ENCODE measurements around the gene GIPR.
A peak's percentile ranks its signal among the peaks of the same experiment; 100 is the strongest.
"Not testable (repeated sequence)": the region's sequence is repeated elsewhere in the genome, so short reads cannot be mapped to it uniquely, and the experiment has no call there.

Gene GIPR

DNA sequence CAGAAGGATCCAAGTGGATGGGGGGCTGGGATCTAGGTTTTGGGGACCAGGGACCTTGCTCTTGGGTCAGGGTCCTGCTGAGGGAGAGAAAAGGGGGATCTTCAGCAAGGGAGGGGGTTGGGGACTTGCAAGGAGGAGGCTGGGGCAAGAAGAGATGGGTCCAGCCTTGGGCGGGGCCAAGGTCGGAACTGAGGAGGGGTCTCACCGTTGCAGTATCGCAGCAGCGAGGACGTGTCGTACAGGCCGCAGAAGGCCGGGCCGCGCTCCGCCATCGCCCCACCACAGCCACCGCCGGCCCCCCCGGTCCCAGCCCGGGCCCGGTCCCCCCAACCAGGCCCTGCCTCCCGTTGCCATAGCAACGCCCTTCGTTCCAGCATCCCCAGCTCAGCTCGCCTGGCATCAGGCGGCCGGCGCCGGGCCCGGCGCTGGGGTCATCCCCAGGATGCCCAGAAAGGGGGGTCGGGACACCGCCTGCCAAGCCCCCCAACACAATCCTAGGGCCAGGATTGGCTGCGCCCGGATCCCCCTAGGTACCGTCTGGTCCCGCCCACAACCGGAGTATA lies 22.9 kb upstream of the GIPR start:
- DNase-seq (ENCODE audit: insufficient read length, low spot score) (no peak), FAIRE-seq (no peak)

DNA sequence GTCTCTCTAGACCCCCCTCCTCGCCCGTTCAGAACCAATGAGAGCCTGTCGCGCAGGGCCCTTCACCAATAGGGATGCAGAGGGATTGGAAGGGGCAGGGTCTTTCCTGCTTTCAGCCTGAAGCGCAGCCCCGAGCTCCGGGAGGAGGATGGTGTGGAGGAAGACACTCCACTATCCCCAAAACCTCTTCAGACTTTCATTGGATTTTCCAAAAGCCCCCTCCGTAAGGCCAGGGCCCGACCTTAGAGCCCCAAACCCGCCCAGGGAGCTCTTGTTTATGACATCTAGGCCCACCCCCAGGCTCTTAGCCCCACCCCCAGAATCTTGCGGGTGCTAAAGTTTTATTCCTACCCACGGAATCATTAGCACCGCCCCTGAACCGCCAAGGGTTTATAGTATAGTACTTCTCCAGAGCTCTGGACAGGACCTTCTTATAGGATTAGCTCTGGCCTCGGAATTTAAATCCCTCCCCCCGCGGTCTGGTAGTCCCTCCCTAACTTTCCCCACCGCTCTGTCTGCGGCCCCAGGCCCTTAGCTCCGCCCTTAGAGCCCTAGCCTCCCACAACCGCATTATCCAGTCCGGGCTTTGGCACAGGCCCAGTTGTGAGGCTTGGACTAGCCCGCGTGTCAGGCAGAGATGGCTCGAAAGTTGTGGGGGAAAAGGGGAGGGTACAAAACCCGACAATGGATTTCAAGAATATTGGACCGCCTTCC lies 22.2 kb upstream of the GIPR start:
- DNase-seq (ENCODE audit: insufficient read length, low spot score), result no peak
- FAIRE-seq, result no peak

DNA sequence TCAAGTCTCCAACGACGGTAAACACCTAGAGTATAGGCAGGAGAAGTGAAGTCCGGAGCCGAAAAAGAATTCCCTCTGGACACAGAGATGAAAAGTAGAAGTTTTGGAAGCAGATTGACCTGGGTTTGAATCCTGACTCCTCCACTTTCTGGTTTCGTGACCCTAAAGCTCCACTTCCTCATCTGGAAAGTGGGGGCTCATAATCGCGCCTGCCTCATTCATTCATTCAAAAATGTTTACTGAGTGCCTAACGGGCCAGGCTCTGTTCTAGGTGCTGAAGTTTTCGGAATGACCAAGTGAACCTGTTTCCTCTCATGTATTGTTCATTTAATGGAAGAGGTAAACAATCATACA lies 21.7 kb upstream of the GIPR start:
- FAIRE-seq, result no peak
- DNase-seq (ENCODE audit: insufficient read length, low spot score), result no peak

DNA sequence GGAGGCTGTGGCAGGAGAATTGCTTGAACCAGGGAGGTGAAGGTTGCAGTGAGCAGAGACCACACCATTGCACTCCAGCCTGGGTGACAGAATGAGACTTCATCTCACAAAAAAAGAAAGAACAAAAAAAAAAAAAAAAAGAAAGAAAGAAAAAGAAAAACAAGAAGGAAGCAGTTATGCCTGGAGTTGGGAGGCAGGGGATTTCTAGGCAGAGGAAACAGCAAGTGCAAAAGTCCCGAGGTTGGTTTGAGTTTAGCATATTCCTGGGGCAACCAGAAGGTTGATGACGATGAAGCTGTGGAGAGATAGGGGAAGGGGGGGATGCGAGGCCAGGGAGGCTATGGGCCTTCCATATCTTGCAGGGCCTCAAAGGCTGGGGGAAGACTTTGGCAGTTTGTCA lies 17.3 kb upstream of the GIPR start:
- FAIRE-seq (no peak), DNase-seq (ENCODE audit: insufficient read length, low spot score) (no peak)

DNA sequence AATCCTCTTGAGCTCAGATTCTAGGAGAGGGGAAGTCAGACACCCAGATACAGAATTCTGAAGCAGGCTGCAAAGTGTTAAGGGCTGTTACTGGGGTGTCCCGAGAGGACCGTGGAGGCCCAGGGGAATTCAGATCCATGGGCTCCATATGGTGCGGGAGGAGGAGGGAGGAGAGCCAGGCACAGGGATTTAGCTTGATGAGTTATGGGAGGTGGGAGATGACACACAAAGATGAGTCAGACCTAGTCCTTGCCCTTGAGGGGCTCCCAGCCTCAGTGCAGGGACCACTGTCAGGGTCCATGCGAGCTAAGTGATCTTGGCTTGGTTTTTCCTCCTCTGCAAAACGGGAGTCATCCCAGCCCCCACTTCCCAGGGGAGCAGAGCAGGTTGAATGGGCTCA lies 14.4 kb upstream of the GIPR start:
- no peak for DNase-seq (ENCODE audit: insufficient read length, low spot score)
- FAIRE-seq, result no peak

DNA sequence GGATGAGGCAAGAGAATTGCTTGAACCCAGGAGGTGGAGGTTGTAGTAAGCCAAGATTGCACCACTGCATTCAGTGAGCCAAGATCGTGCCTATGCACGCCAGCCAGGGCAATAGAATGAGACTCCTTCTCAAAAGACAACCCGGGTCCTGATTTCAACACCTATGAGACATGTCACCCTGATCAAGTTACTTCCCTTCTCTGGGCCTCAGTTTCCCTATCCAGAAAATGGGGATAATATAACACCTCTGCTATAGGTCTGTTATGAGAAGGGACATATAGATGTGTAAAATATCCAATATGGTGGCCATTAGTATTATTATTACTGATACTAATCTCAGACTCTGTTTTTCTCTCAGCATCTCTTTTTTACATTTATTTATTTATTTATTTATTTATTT lies 12.9 kb upstream of the GIPR start:
- FAIRE-seq, result no peak
- DNase-seq (ENCODE audit: insufficient read length, low spot score), result no peak

DNA sequence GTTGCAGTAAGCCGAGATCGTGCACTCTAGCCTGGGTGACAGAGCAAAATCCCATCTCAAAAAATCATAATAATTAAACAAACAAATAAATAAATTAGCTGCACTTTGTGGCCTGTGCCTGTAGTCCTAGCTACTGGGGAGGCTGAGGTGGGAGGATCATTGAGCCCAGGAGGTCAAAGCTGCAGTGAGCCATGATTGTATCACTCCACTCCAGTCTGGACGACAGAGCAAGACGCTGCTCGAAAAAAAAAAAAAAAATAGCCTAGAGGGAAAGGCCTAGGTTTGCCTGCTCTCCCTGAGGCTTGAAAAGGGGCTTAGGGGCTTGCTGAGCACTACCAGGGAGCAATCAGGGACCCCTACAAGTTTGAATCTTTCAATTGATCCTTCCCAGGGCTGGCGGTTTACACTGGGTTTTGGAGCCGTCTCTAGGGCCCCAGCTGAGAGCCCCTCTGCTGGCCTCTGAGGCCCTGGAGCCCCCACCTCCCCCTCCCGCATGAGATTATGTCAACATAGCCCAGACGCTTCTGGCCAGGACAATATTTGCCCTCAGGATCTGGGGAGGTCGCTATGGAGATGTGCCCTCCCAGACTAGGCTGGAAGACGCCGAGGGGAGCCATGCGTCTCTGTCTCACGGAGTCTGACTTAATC lies 10.4 kb upstream of the GIPR start:
- DNase-seq (ENCODE audit: insufficient read length, low spot score), result no peak
- no peak for FAIRE-seq

DNA sequence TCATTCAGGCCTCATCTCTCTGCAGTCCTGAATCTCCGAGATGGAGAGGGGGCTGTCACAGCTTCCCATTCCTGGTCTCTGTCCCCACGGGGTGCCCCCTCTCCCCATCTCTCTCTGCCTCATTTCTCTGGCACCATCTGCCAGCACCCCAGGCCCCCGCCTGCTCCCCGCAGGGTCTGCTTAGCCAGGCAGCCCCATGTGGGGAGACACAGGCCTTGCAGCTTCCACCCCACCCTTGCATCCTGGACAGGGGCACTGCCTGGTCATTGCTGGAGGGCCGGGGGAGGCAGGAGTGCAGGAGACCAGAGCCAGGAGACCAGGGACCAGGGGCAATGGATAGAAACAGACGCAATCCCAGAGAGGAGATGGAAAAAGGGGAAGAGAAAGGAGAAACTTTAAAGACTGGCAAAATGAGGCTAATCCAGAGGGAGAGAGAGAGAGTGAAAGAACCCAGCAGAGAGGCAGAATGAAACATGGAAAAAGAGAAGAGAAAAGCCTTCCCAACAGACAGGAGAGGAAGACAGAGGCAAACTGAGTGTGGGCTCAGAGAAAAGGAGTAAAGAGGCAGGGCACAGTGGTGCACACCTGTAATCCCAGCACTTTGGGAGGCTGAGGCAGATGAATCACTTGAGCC lies 8.8 kb upstream of the GIPR start:
- no peak for DNase-seq (ENCODE audit: insufficient read length, low spot score)
- no peak for FAIRE-seq

DNA sequence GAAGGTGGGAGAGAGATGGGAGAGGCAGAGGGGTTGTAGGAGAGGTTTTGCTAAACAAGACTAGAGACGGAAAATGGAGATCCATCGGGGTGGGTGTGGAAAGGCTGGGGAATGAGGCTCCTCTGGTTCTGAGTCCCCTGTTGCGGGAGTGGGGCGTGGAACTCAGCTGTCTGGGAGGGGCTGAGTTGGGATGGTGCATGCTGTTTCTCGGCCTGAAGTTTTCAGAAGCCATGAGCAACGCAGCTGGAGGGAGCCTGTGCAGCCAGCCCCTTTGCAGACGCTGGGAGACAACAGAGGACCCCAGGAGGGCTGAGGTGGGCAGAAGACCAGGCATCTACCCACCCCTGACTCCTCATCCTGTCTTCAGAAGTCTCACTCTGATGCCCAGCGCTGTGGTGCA lies 7.4 kb upstream of the GIPR start:
- no peak for FAIRE-seq
- DNase-seq (ENCODE audit: insufficient read length, low spot score), result no peak

DNA sequence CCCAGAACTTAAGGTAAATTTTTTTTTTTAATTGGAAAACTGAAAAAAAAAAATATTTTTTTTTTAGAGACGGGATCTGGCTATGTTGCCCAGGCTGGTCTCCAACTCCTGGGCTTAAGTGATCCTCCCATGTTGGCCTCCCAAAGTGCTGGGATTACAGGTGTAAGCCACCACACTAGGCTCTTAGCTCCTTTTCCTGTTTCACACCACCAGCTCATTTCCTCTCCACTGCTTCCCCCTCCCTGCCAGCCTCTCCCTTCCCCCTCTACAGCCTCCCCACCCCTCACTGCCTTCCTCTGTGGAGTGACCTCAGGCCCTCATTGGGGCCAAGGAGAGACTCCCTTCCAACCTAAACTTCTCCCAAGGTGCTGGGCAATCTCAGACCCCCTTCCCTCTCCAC lies 4.2 kb upstream of the GIPR start:
- DNase-seq (ENCODE audit: insufficient read length, low spot score) (no peak), FAIRE-seq (no peak)

DNA sequence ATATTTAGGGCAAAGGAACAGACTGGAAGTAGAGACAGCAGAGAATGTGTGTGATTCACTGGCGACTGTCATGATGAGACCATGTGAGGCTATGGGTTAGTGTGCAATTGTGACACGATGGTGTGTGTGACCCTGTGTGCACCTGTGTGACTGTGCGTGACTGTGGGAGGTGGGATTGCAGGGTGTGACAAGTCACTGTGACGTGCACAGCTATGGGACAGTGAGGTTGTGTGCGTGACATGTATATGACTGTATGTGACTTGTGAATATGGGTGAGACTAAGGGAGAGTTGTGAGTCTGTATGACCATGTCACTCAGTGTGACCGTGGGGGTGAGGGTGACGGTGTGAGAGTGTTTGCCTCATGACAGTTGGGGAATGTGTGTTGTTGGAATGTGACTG lies 3.4 kb upstream of the GIPR start:
- DNase-seq (ENCODE audit: insufficient read length, low spot score), result no peak
- peak; percentile 65 for FAIRE-seq

DNA sequence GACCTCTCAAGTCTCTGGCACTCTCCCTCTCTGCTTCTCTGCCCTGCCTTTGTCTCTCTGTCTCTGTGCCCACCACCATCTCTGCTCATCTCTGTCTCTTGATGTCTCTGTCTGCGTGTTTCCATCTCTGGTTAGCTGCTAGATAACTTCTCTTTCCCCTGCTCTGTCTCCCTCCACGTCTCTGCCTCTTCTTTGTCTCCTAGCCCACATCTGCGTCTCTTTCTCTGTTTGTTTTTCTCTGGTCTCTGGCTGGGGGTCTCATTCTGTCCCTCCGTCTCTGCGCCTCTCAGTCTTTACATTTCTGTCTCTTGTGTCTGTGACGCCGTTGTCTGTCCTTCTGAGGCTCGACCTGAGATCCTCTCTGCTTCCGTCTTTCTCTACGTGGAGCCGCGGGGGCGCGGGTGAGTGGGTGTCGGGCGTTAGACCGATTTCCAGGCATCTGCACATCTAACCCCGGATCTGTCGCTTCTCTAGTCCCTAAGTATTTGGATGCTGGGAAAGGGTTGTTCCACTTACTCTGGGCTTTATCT lies 386 bp downstream of the GIPR start:
- no peak for FAIRE-seq
- no peak for DNase-seq (ENCODE audit: insufficient read length, low spot score)

DNA sequence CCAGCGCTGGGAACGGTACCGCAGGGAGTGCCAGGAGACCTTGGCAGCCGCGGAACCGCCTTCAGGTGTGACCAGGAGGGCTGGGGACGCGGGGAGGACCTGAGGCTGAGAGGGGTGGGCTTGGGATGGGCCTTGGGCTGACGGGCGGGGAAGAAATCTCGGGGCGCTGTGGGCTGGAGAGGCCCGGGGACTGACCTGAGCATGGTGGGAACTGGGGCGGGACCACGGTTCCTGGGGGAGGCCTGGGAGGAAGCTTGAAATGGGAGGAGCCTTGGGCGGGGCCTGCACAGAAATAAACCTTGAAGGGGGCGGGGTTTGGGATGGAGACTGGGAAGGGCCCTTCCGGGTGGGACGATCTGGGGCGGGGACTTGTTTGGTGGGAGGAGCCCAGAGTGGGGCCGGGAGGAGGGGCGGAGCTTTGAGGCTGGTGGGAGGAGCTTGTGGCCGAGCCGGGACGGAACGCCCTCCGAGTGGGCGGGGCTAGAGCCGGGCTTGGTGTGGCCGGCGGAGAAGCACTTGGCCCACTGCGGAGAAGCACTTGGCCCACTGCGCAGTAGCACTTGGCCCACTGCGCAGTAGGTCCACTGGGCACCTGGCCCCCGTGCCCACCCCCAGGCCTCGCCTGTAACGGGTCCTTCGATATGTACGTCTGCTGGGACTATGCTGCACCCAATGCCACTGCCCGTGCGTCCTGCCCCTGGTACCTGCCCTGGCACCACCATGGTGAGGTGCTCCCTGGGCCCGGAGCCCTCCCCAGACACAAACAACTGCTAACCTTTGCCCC lies 2.8 kb downstream of the GIPR start:
- DNase-seq (ENCODE audit: insufficient read length, low spot score) (no peak), FAIRE-seq (no peak)

DNA sequence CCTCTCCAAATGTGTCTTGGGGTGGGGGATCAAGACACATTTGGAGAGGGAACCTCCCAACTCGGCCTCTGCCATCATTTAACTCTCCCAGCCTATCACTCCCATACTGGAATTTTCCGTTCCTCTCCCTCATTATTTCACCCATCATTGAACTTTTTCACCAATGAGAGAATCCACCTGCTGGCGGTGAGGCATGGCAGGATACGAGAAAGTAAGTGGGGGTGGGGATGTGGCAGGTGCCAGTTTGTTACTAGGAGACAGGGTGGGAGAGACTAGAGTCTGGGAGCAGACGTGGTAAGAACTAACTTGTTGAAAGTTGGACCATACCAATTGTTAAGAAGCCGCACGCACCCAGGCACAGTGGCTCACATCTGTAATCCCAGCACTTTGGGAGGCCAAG lies 6.9 kb downstream of the GIPR start:
- FAIRE-seq (no peak), DNase-seq (ENCODE audit: insufficient read length, low spot score) (no peak)

DNA sequence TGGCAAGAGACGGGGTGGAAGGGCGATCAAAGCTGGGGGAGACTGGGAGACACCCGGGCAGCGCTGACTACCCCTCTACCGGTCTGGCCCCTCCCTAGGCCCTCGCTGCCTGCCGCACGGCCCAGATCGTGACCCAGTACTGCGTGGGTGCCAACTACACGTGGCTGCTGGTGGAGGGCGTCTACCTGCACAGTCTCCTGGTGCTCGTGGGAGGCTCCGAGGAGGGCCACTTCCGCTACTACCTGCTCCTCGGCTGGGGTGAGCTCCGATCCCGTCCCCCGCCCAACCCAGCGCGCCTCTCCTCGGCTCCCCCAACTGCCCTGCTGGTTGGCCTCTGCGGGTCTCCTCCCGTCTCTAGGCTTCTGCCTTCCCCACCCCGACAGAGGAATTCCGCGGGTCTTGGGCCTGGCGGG lies 8.8 kb downstream of the GIPR start:
- no peak for DNase-seq (ENCODE audit: insufficient read length, low spot score)
- no peak for FAIRE-seq

DNA sequence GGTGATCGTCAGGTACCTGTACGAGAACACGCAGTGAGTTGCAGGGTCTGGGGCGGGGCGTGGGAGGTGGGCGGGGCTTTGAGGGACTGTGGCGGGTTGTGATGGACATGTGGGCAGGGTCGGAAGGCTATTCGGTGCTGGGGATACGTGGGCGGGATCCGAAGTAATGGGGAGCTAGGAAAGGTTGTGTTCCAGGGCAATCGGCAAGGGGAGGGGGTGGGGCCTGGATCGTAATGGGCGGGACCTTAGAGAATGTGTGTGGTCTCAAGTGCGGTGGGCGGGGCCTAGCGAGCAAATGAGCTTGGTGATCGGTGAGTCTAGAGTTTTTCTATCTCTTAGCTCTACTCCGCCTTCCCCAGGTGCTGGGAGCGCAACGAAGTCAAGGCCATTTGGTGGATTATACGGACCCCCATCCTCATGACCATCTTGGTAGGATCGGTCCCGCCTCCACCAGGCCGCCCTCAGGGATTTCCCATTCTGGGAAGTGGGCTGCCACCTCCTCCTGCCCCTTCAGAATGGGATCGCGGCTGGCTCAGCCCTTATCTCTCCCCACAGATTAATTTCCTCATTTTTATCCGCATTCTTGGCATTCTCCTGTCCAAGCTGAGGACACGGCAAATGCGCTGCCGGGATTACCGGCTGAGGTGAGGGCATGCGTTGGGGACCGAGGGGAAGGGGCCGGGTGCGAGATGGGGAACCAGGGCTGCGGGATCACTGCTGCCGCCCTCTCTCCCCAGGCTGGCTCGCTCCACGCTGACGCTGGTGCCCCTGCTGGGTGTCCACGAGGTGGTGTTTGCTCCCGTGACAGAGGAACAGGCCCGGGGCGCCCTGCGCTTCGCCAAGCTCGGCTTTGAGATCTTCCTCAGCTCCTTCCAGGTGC lies 9.6 kb downstream of the GIPR start:
- FAIRE-seq (peak; percentile 57), DNase-seq (ENCODE audit: insufficient read length, low spot score) (no peak)

DNA sequence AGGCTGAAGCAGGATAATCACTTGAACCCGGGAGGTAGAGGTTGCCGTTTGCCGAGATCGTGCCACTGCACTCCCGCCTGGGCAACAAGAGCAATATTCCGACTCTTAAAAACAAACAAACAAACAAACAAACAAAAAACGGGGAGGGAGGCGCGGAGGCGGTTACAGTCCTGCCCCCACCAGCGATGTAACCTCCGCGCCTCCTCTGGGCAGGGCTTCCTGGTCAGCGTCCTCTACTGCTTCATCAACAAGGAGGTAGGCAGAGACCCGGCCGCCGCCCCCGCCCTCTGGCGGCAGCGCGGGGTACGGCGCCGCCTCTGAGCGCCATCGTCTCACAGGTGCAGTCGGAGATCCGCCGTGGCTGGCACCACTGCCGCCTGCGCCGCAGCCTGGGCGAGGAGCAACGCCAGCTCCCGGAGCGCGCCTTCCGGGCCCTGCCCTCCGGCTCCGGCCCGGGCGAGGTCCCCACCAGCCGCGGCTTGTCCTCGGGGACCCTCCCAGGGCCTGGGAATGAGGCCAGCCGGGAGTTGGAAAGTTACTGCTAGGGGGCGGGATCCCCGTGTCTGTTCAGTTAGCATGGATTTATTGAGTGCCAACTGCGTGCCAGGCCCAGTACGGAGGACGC lies 13.5 kb downstream of the GIPR start:
- peak; percentile 82 for FAIRE-seq
- DNase-seq (ENCODE audit: insufficient read length, low spot score), result peak; percentile 89

DNA sequence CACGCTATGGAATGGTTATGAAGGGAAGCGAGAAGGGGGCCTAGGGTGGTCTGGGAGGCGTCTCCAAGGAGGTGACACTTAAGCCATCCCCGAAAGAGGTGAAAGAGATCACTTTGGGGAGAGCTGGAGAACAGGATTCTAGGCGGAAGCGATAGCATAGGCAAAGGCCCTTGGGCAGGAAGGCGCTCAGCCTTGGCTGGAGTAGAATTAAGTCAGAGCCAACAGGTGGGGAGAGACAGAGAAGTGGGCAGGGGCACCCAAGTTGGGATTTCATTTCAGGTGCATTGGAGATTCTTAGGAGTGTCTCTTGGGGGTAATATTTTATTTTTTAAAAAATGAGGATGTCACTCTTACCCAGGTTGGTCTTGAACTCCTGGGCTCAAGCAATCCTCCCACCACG lies 14.1 kb downstream of the GIPR start:
- DNase-seq (ENCODE audit: insufficient read length, low spot score) (no peak), FAIRE-seq (no peak)

DNA sequence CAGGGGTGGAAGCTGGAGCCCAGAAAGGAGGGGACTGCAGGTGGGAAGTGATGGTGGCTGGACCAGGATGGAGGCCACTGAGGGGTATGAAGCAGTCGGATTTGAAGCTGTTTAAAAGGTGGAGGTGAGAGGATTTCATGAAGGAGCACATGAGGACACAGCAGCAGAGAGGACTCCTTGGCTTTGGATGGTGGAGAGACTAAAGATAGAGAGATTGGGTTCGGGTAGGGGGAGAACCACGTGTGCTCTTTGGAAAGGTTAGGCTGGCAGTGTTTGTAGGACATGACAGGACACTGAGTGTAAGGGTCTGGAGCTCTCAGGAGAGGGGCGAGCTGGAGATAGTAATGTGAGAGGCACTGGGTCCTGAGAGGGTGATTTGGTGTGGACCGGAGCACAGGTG lies 14.9 kb downstream of the GIPR start:
- DNase-seq (ENCODE audit: insufficient read length, low spot score), result no peak
- no peak for FAIRE-seq

DNA sequence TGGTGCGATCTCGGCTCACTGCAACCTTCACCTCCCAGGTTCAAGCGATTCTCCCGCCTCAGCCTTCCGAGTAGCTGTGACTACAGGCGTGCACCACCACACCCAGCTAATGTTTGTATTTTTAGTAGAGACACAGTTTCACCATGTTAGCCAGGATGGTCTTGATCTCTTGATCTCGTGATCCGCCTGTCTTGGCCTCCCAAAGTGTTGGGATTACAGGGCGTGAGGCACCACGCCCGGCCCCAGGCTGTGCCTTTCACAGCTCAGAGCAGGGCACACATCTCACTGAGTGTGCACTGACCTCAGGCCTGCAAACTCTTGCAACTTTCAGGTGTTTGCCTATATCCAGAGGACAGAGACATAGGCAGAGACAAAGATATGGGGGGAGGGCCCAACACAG lies 17.0 kb downstream of the GIPR start:
- DNase-seq (ENCODE audit: insufficient read length, low spot score); FAIRE-seq: not testable (repeated sequence)

All from HTR-8/SVneo (cell line).